DOHH2 (cell line): ENCODE measurements around the gene QPCTL.

ENCODE experiments used
- EZH2phosphoT487 ChIP-seq: fragments of 200-600 bp; sonication (generic); IDR thresholded peaks from 2 replicates; pipeline ENCODE4 v1.6.1; 2017; ENCODE audit warnings: borderline replicate concordance, mild to moderate bottlenecking, antibody characterized with exemption, low read length, moderate library complexity, mixed read lengths
- TF ChIP-seq, protein P1 (sequence below): fragments of 200-600 bp; sonication (generic); IDR thresholded peaks from one replicate; pipeline ENCODE4 v1.5.1; 2014; ENCODE audit warnings: antibody characterized with exemption, mild to moderate bottlenecking, low read depth, low read length; ENCODE audit not compliant: poor library complexity, severe bottlenecking

- TF ChIP-seq, protein P1, sequence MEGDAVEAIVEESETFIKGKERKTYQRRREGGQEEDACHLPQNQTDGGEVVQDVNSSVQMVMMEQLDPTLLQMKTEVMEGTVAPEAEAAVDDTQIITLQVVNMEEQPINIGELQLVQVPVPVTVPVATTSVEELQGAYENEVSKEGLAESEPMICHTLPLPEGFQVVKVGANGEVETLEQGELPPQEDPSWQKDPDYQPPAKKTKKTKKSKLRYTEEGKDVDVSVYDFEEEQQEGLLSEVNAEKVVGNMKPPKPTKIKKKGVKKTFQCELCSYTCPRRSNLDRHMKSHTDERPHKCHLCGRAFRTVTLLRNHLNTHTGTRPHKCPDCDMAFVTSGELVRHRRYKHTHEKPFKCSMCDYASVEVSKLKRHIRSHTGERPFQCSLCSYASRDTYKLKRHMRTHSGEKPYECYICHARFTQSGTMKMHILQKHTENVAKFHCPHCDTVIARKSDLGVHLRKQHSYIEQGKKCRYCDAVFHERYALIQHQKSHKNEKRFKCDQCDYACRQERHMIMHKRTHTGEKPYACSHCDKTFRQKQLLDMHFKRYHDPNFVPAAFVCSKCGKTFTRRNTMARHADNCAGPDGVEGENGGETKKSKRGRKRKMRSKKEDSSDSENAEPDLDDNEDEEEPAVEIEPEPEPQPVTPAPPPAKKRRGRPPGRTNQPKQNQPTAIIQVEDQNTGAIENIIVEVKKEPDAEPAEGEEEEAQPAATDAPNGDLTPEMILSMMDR = no peak
- no peak for TF ChIP-seq EZH2phosphoT487
These were observed 47.3 kb upstream of the QPCTL start for GRCh38 chr19:45645068-45645630.
